Ectodermal cell (in vitro differentiated cells): ENCODE results near the gene CYP2A7.
"Not testable (repeated sequence)": the region's sequence is repeated elsewhere in the genome, so short reads cannot be mapped to it uniquely, and the experiment has no call there.

ENCODE experiments used
- H3K27ac ChIP-seq: 2 replicates; pipeline ENCODE4 v1.7.0; 2013; ENCODE audit warnings: mild to moderate bottlenecking, low read depth, low read length; ENCODE audit not compliant: insufficient read depth, poor library complexity, severe bottlenecking
- H3K27me3 ChIP-seq: 2 replicates; pipeline ENCODE4 v1.7.0; 2013; ENCODE audit warnings: mild to moderate bottlenecking, low read length; ENCODE audit not compliant: insufficient read depth, control insufficient read depth, poor library complexity, severe bottlenecking
- H3K36me3 ChIP-seq: one replicate; pipeline ENCODE4 v1.7.0; 2013; ENCODE audit warnings: low read length; ENCODE audit not compliant: control insufficient read depth, insufficient read depth
- H3K4me1 ChIP-seq: one replicate; pipeline ENCODE4 v1.7.0; 2013; ENCODE audit warnings: low read length; ENCODE audit not compliant: control insufficient read depth, insufficient read depth
- H3K4me3 ChIP-seq: 2 replicates; pipeline ENCODE4 v1.7.0; 2013; ENCODE audit warnings: low read depth, low read length, control low read depth; ENCODE audit not compliant: insufficient read depth
- H3K9me3 ChIP-seq: 2 replicates; pipeline ENCODE4 v1.7.0; 2013; ENCODE audit warnings: mild to moderate bottlenecking, low read length, moderate library complexity; ENCODE audit not compliant: control insufficient read depth
- WGBS, 2 experiments: methylation state at CpG; one replicate each; pipeline ENCODE4 v1.1.7; 2013; ENCODE audit warnings: missing lambda C conversion rate in 2 of 2; 5-methylcytosine and 5-hydroxymethylcytosine counted together

Gene CYP2A7

DNA sequence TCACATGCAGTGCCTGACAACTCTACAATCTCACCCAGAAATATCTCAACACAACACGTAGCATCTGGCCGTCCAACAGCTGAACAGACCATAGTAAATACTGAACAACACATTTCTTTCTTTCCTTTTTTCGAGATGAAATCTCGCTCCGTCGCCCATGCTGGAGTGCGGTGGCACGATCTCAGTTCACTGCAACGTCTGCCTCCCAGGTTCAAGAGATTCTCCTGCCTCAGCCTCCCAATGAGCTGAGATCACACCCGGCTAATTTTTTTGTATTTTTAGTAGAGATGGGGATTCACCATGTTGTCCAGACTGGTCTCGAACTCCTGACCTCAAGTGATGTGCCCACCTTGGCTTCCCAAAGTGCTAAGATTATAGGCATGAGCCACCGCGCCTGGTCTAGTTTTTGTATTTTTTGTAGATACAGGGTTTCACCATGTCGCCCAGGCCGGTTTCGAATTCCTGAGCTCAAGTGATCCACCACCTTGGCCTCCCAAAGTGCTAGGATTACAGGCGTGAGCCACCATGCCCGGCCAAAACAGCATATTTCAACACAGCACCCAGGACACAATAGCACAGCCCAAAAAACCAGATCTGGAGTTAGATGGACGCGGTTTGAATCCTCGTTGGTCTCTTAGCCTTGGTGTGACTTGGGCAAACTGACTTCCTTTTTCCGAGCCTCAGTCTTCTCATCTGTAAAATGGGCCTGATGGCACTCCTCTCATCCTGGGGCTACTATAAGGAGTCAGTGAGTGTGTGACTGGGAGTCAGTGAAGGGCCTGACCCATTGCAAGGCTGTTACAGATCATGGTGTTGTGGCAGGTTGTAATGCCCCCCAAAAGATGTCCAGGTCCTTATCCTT is 54.4 kb downstream of the CYP2A7 start:
- WGBS, 2 experiments: 93 to 94% methylated on average over 22 of the region's 22 CpGs
- no peaks in the 10 kb centered on the region for H3K27me3 ChIP-seq
- no peak overlapping the region for H3K4me3 ChIP-seq
- no peaks in the 10 kb centered on the region for H3K36me3 ChIP-seq
- no peak overlapping the region for H3K27ac ChIP-seq
- peaks cover 5% of the 10 kb centered on the region for H3K4me1 ChIP-seq
- H3K9me3 ChIP-seq: no peaks in the 10 kb centered on the region

- 94% methylated on average over 29 of the region's 29 CpGs for WGBS, 2 experiments
- not testable (repeated sequence) for H3K27ac ChIP-seq, H3K4me1 ChIP-seq, H3K27me3 ChIP-seq, H3K36me3 ChIP-seq, H3K4me3 ChIP-seq, H3K9me3 ChIP-seq
These were observed 55.2 kb downstream of the CYP2A7 start for GRCh38 chr19:40826699-40827385.

GRCh38 chr19:40826312-40826698 is 55.7 kb downstream of the CYP2A7 start:
- H3K27me3 ChIP-seq, H3K27ac ChIP-seq, H3K9me3 ChIP-seq, H3K36me3 ChIP-seq, H3K4me3 ChIP-seq, H3K4me1 ChIP-seq: not testable (repeated sequence)
- 93 to 94% methylated on average over 7 to 8 of the region's 14 CpGs for WGBS, 2 experiments

DNA sequence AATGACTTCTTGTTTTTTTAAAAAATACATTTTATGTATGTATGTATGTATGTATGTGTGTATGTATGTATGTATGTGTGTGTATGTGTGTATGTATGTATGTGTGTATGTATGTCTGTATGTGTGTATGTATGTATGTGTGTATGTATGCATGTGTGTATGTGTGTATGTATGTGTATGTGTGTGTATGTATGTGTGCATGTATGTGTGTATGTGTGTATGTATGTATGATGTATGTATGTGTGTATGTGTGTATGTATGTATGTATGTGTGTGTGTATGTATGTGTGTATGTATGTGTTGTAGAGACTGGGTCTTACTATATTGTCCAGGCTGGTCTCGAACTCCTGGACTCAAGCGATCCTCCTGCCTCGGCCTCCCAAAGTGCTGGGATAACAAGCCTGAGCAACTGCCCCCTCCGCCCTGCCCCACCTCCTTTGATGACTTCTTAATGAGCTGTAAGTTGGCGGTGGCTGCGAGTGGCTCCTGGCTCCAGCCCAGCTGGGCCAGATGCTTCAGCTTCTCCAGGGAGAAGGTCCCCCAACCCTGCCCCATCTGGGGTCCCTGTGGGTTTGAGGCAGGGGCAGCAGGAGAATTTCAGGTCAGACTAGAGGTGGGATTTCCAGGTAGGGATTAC is 56.5 kb downstream of the CYP2A7 start:
- H3K4me1 ChIP-seq, H3K9me3 ChIP-seq, H3K27me3 ChIP-seq, H3K36me3 ChIP-seq, H3K4me3 ChIP-seq, H3K27ac ChIP-seq: not testable (repeated sequence)
- 87 to 100% methylated on average over 3 to 4 of the region's 6 CpGs for WGBS, 2 experiments
